Endothelial cell of umbilical vein (primary cell): ENCODE data around the gene NLRP9. TPM values are rescaled to one million over a fixed set of nuclear protein-coding genes. Genes with fewer than 3 reads are reported as not detected.
"Not testable (repeated sequence)": the region's sequence is repeated elsewhere in the genome, so short reads cannot be mapped to it uniquely, and the experiment has no call there.

Source experiments
- BruUV-seq: library from RNA; stranded (reverse); fragments of 400-500 nt; replicated peaks from 2 replicates; lab custom pipeline; 2021; lab: Mats Ljungman, UMichigan
- CTCF ChIA-PET: fragments of 300-600, 350-600 bp; sonication (Branson Sonifier 250); formaldehyde crosslinking; loops from one replicate; lab custom pipeline; 2021; ENCODE audit warnings: antibody characterized with exemption, inconsistent platforms; lab: Charles Lee
- POLR2A ChIA-PET: fragments of 300-600, 350-600 bp; sonication (Branson Sonifier 250); formaldehyde crosslinking; loops from one replicate; lab custom pipeline; 2021; ENCODE audit warnings: antibody characterized with exemption, inconsistent platforms; lab: Charles Lee
- DNase-seq: peaks from one replicate; pipeline ENCODE4 v3.0.0-alpha.2; 2011; ENCODE audit warnings: low read depth, low spot score
- FAIRE-seq: peaks from 2 replicates; lab custom pipeline; 2011; peaks lifted over from hg19 to GRCh38; lab: Jason Lieb, UNC
- H2AFZ ChIP-seq: 2 replicates; pipeline ENCODE4 v1.6.0; 2012; ENCODE audit warnings: low read depth, low read length, control low read depth, inconsistent platforms
- H3K27ac ChIP-seq: 2 replicates; pipeline ENCODE4 v1.5.1; 2011; ENCODE audit warnings: low read depth, mild to moderate bottlenecking, control low read depth, low read length, moderate library complexity; ENCODE audit not compliant: insufficient read depth
- H3K27me3 ChIP-seq, 2 experiments: 2 replicates each; pipeline versions ENCODE4 v1.6.0 to v1.6.1; 2011; ENCODE audit warnings: low read length in 2 of 2, mixed read lengths in 1 of 2; ENCODE audit not compliant: control insufficient read depth in 2 of 2, insufficient read depth in 2 of 2
- H3K36me3 ChIP-seq, 2 experiments: 2 replicates in 1 of 2; 3 replicates in 1 of 2; pipeline ENCODE4 v1.5.1; 2011; ENCODE audit warnings: low read length in 2 of 2, mild to moderate bottlenecking in 1 of 2, moderate library complexity in 1 of 2; ENCODE audit not compliant: control insufficient read depth in 2 of 2, insufficient read depth in 2 of 2; ENCODE audit errors: extremely low read depth in 1 of 2
- H3K4me1 ChIP-seq: 3 replicates; pipeline ENCODE4 v1.5.1; 2011; ENCODE audit warnings: mild to moderate bottlenecking, low read length; ENCODE audit not compliant: control insufficient read depth, insufficient read depth; ENCODE audit errors: extremely low read depth
- H3K4me2 ChIP-seq: 2 replicates; pipeline ENCODE4 v1.6.1; 2011; ENCODE audit warnings: low read length, control low read depth, mixed read lengths; ENCODE audit not compliant: insufficient read depth
- H3K4me3 ChIP-seq, 3 experiments: fragments of 200-600 bp in 1 of 3; sonication (generic), shearing (Covaris generic) in 1 of 3; replicated peaks in 1 of 3; 2 replicates each; pipeline ENCODE4 v1.5.1; 2011 to 2016; ENCODE audit warnings: control low read depth in 3 of 3, low read length in 3 of 3, mild to moderate bottlenecking in 2 of 3, inconsistent platforms in 1 of 3, low read depth in 1 of 3, moderate library complexity in 1 of 3; ENCODE audit not compliant: insufficient read depth in 1 of 3
- H3K79me2 ChIP-seq: 2 replicates; pipeline ENCODE4 v1.6.0; 2012; ENCODE audit warnings: low read length, inconsistent platforms; ENCODE audit not compliant: control insufficient read depth, insufficient read depth
- H3K9ac ChIP-seq: replicated peaks from 2 replicates; pipeline ENCODE3; 2011; ENCODE audit warnings: low read length, control low read depth; ENCODE audit not compliant: insufficient read depth; ENCODE audit errors: extremely low read depth
- H3K9me1 ChIP-seq: replicated peaks from 3 replicates; pipeline ENCODE4 v1.6.0; 2011; ENCODE audit warnings: mild to moderate bottlenecking, low read length; ENCODE audit not compliant: control insufficient read depth, insufficient read depth; ENCODE audit errors: extremely low read depth
- H3K9me3 ChIP-seq: replicated peaks from 2 replicates; pipeline ENCODE4 v1.5.1; 2012; ENCODE audit warnings: low read length, inconsistent platforms; ENCODE audit not compliant: control insufficient read depth, insufficient read depth
- H4K20me1 ChIP-seq: replicated peaks from 2 replicates; pipeline ENCODE3; 2011; ENCODE audit warnings: mild to moderate bottlenecking, low read length; ENCODE audit not compliant: control insufficient read depth, insufficient read depth; ENCODE audit errors: extremely low read depth
- CTCF ChIP-seq, 2 donors: IDR thresholded peaks; 1 replicate in 1 of 2; 2 replicates in 1 of 2; pipeline ENCODE4 v1.5.1; 2011; ENCODE audit warnings: low read length in 2 of 2, mild to moderate bottlenecking in 2 of 2, moderate library complexity in 2 of 2, control low read depth in 1 of 2, inconsistent platforms in 1 of 2, low read depth in 1 of 2; ENCODE audit not compliant: insufficient read depth in 1 of 2; ENCODE audit errors: extremely low read depth in 1 of 2
- EZH2 ChIP-seq: IDR thresholded peaks from 2 replicates; pipeline ENCODE4 v1.6.1; 2012; ENCODE audit warnings: borderline replicate concordance, low read depth, mild to moderate bottlenecking, moderate library complexity, low read length, inconsistent platforms; ENCODE audit not compliant: severe bottlenecking
- FOS ChIP-seq: IDR thresholded peaks from 2 replicates; pipeline ENCODE4 v1.6.1; 2011; ENCODE audit warnings: mild to moderate bottlenecking, low read length, moderate library complexity, borderline replicate concordance; ENCODE audit not compliant: insufficient read depth
- GATA2 ChIP-seq: IDR thresholded peaks from 2 replicates; pipeline ENCODE4 v1.7.0; 2011; ENCODE audit warnings: low read depth, mild to moderate bottlenecking, moderate library complexity, mixed read lengths, low read length; ENCODE audit not compliant: insufficient read length, insufficient read depth
- JUN ChIP-seq: IDR thresholded peaks from 2 replicates; pipeline ENCODE4 v1.6.1; 2011; ENCODE audit warnings: borderline replicate concordance, low read depth; ENCODE audit not compliant: insufficient read length, insufficient read depth
- MAX ChIP-seq: IDR thresholded peaks from 2 replicates; pipeline ENCODE4 v1.6.1; 2011; ENCODE audit not compliant: insufficient read depth, insufficient read length
- MYC ChIP-seq: IDR thresholded peaks from one replicate; pipeline ENCODE4 v1.6.1; 2011; ENCODE audit warnings: mild to moderate bottlenecking, low read depth, low read length
- POLR2A ChIP-seq: IDR thresholded peaks from 2 replicates; pipeline ENCODE4 v1.6.1; 2012; ENCODE audit warnings: low read depth, mild to moderate bottlenecking, control low read depth, low read length
- POLR2AphosphoS5 ChIP-seq: IDR thresholded peaks from 2 replicates; pipeline ENCODE4 v1.6.1; 2012; ENCODE audit warnings: low read depth, mild to moderate bottlenecking, control low read depth, low read length, moderate library complexity; ENCODE audit not compliant: insufficient read depth
- dilution Hi-C: fragments of 300-500 bp; cut with MboI; formaldehyde crosslinking; loops from one replicate; pipeline ENCODE4 v1.15.0; 2019; ENCODE audit warnings: low sequenced_read_pairs; ENCODE audit not compliant: extremely low pct_ligation_motif_present
- intact Hi-C: fragments of 100-400 bp; cut with micrococcal nuclease; formaldehyde crosslinking; loops from one replicate; pipeline ENCODE4 v1.10.0; 2022
- polyA plus RNA-seq, 4 experiments: library from polyadenylated mRNA; depleted of rRNA in 3 of 4; stranded (reverse) in 3 of 4; unstranded in 1 of 4; fragments of >200 nt; gene quantifications; 2 replicates each; pipeline versions ENCODE4 v1.2.1 to v1.2.3, GENCODE V29; 2011 to 2012; ENCODE audit warnings: missing spikeins in 1 of 4
- total RNA-seq: library from RNA; stranded (reverse); gene quantifications from 2 replicates; pipeline ENCODE4 v1.2.3, GENCODE V29; 2021

NLRP9 gene
- total and polyA plus RNA-seq, 2 donors (not counting 3 experiments of a cell fraction or from before 2014, with no cell fraction given), result not detected

- DNase-seq, H4K20me1 ChIP-seq, H3K4me3 ChIP-seq, H3K9me3 ChIP-seq, POLR2A ChIA-PET, CTCF ChIA-PET, BruUV-seq, H3K4me2 ChIP-seq, H3K9ac ChIP-seq, H3K27me3 ChIP-seq, dilution Hi-C loops, H3K79me2 ChIP-seq, H3K9me1 ChIP-seq, FAIRE-seq, H2AFZ ChIP-seq, H3K27ac ChIP-seq, intact Hi-C loops, H3K4me1 ChIP-seq, H3K36me3 ChIP-seq: not testable (repeated sequence)
These were observed 7.8 kb downstream of the NLRP9 start for GRCh38 chr19:55730378-55730777.

GRCh38 chr19:55723491-55723890 lies 14.7 kb downstream of the NLRP9 start:
- no peak overlapping the region for H3K27ac ChIP-seq
- intact Hi-C loops, result no loop called here
- BruUV-seq, result no TSS peak
- no peak overlapping the region for H3K4me2 ChIP-seq
- H2AFZ ChIP-seq, result no peak overlapping the region
- no peaks in the 10 kb centered on the region for H3K9me3 ChIP-seq
- no peak overlapping the region for H3K4me3 ChIP-seq
- no peak overlapping the region for H3K9ac ChIP-seq
- ChIA-PET CTCF (no interaction called here), POLR2A (no interaction called here)
- no peaks in the 10 kb centered on the region for H3K36me3 ChIP-seq
- FAIRE-seq (no peak), DNase-seq (no peak)
- no peaks in the 10 kb centered on the region for H4K20me1 ChIP-seq
- H3K79me2 ChIP-seq, result no peaks in the 10 kb centered on the region
- H3K9me1 ChIP-seq, result no peaks in the 10 kb centered on the region
- TF ChIP-seq MAX (no peak), POLR2AphosphoS5 (no peak), CTCF (IDR thresholded peaks at IDR 0.05; ENCODE audit: extremely low read depth in 1 of 2, insufficient read depth in 1 of 2, low read depth in 1 of 2, low read length in 2 of 2) (no peak), POLR2A (no peak), FOS (no peak), MYC (no peak), EZH2 (no peak), JUN (no peak), GATA2 (no peak)
- no peaks in the 10 kb centered on the region for H3K27me3 ChIP-seq
- dilution Hi-C loops, result no loop called here
- H3K4me1 ChIP-seq, result no peaks in the 10 kb centered on the region
